GM12872 (cell line): ENCODE data around the gene EPB41L2.

Experiments used
- TF ChIP-seq, protein P1 (sequence below): IDR thresholded peaks from 3 replicates; pipeline ENCODE4 v1.5.1; 2011; ENCODE audit warnings: low read depth, mild to moderate bottlenecking, low read length, moderate library complexity; ENCODE audit not compliant: insufficient read depth

Gene EPB41L2

DNA sequence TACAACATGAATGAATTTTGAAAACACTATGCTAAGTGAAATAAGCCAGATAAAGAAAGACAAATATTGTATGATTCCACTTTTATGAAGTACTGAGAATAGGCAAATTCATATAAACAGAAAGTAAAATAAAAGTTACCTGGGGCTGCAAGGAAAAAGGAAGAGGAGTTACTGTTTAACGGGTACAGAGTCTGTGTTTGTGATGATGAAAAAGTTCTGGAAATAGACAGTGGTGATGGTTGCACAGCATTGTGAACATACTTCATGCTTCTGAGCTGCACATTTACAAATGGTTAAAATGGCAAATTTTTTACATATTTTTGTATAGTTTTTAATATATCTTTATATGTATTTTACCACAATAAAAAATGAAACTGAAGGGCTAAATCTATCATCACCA, 29.4 kb downstream of the EPB41L2 start:
- TF ChIP-seq, protein P1, sequence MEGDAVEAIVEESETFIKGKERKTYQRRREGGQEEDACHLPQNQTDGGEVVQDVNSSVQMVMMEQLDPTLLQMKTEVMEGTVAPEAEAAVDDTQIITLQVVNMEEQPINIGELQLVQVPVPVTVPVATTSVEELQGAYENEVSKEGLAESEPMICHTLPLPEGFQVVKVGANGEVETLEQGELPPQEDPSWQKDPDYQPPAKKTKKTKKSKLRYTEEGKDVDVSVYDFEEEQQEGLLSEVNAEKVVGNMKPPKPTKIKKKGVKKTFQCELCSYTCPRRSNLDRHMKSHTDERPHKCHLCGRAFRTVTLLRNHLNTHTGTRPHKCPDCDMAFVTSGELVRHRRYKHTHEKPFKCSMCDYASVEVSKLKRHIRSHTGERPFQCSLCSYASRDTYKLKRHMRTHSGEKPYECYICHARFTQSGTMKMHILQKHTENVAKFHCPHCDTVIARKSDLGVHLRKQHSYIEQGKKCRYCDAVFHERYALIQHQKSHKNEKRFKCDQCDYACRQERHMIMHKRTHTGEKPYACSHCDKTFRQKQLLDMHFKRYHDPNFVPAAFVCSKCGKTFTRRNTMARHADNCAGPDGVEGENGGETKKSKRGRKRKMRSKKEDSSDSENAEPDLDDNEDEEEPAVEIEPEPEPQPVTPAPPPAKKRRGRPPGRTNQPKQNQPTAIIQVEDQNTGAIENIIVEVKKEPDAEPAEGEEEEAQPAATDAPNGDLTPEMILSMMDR, result no peak

DNA sequence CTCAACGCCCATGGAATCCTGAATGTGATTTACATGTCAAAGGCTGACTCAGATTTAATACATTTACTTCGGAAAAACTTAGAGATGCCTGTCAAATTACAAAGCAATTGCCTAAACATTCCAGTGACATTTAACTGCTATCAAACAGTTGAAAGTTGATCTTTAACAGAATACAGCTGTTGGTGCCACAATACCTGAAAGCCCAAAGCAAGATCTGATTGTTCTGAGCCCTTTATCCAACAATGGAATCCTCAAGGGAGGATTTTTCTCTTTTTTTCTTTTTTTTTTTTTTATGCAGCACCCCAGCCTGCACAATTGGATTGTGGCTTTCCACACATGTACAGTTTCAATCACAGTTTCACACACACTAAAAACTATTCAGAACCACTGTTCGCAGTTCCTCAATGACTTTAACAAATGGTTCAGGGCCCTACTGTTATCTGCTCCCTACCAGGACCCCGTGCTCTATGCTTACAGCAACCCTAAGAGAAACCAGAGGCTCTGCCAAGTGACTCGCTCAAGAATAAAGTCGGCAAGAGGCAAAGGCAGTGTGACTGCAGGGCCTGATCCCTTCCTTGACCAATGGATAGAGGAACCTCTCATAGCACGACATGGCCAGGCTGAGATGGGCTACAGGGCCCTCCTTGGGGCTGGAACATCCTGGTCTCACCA, 33.3 kb downstream of the EPB41L2 start:
- TF ChIP-seq, protein P1, result no peak

DNA sequence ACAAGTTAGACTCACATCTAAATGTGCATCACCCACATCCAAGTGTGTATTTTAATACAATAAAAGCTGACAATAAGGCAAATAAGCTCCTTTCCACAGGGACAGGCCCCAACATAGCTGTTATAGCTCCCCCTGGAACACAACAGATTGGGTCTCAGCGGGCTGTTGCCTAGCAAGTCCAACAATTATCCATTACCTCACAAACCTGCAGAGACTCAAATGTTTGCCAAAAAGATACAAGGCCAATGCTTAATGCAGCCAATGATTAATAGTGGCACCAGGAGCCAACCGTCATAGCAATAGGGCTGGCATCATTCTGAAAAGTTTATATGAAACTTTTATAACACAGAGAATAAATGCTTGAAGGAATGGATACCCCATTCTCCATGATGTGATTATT, 35.7 kb downstream of the EPB41L2 start:
- TF ChIP-seq, protein P1, result no peak

DNA sequence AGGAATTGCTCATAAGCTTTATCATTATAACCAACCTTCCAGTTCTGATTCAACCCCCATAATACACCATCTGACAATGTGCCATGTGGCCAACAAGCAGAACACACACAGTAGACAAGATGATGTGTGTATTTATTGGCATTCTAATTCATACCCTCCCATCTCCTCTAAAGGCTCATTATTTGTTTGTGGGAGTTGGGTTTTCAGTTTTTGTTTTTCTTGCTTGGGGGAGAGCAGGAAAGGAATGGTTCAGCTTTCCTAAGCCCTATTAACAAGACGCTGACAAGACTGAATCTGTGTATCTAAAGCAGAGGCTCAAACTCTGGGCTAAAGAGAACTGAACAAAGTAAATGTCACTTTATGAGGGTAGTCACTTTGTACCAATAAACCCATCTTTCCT, 36.8 kb downstream of the EPB41L2 start:
- TF ChIP-seq, protein P1, result no peak

DNA sequence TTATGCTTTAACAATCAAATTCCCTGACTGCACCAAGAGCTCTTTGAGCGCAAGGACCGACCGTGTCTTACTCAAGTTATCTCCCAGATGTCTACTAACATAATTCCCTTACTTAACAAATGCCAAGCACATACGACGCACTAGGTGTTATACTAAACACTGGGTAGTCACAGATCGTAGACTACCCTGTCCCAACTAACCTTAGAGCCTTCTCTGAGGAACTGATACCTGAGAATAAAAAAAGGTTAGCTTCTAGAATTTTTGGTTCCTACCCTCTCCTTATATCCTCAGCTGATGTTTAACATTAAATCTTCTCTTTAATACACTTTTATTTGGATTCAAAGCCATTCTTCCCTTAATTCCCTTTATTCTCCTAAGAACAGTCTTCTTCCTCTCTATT, 38.5 kb downstream of the EPB41L2 start:
- TF ChIP-seq, protein P1, result no peak

DNA sequence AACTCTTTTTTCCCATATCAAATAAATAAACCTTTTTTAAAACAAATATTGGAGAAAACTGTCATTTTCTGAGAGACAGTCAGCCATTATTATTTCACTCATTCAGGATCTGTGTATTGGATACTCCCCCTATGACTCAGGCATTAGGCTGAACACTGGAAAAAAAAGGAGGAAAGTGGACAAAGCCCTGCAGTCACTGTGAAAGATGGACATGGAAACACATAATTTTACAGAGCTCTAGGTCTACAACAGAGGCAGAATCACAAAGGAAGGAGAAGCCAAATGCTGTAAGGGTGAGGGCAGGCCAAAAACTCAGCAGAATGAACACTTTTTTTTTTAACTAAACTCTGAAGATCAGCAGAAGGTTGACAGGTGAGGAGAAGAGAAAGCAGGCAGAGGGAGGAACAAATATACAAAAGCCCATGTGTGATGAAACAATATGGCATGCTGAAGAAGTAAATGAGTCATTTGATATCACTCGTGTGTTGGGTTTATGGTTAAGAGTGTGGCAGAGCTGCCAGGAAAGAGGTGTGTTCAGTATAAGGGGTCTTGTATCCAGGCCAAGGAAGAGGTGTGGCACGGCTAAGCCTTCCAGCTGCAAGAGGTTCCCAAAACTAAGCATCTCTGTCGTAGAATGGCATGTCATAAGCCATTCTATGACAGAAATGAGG, 39.1 kb downstream of the EPB41L2 start:
- TF ChIP-seq, protein P1, result no peak

DNA sequence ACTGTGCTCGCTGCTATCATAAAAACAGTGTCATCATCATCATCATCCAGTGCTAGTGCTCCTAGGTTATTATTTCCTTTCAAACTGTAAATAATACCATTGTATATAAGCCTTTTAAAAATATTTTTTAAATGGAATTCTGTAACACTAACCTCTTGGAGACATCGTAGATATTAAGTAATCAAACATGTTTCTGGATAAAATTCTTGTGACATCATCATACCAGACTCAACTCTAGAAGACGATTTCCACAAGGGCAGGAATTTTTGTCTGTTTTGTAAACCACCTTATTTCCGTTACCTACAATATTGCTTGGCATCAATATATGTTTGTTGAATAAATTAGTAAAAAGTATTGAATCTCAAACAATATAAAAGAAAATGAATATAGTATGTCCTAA, 40.4 kb downstream of the EPB41L2 start:
- TF ChIP-seq, protein P1, result no peak
